ENCODE data around the gene VPS33B.
A peak's percentile ranks its signal among the peaks of the same experiment; 100 is the strongest.

Gene VPS33B

GRCh38 chr15:91065505-91065904 lies 43.1 kb upstream of the VPS33B start:
- TF ChIP-seq CTCF (IDR thresholded peaks at IDR 0.05; ENCODE audit: control insufficient read depth, insufficient read depth, low read depth, low read length, missing control alignments): no peak
- DNase-seq (ENCODE audit: low read depth): no peak
- no peak overlapping the region for H3K4me3 ChIP-seq (ENCODE audit: control insufficient read depth, low read depth, low read length)

DNA sequence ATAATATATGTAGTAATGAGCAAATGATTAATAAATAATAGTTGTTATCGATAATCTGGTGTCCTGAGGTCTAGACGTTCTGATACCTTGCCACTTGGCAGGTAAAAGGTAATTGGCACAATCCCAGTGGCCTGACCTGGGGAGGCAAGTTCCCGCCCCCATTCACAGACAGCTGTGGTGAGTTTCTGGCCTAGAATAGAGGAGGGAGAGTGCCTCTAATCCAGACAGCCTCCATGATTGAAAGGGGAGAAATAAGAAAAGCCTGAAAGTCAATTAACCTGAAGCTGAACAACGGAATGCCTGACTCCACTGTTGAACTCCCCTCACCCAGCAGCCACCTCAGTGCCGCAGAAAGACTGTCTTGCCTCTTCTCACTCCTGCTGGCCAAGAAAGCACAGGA lies 39.6 kb upstream of the VPS33B start:
- no peak for TF ChIP-seq CTCF (IDR thresholded peaks at IDR 0.05; ENCODE audit: control insufficient read depth, insufficient read depth, low read depth, low read length, missing control alignments)
- H3K4me3 ChIP-seq (ENCODE audit: control insufficient read depth, low read depth, low read length): no peak overlapping the region
- DNase-seq (ENCODE audit: low read depth): no peak

- DNase-seq (ENCODE audit: low read depth): no peak
- TF ChIP-seq CTCF (IDR thresholded peaks at IDR 0.05; ENCODE audit: control insufficient read depth, insufficient read depth, low read depth, low read length, missing control alignments): no peak
- no peak overlapping the region for H3K4me3 ChIP-seq (ENCODE audit: control insufficient read depth, low read depth, low read length)
These were observed 38.8 kb upstream of the VPS33B start for GRCh38 chr15:91061230-91061629.

GRCh38 chr15:91055548-91056331 lies 33.3 kb upstream of the VPS33B start:
- peak; percentile 25 for DNase-seq (ENCODE audit: low read depth)

DNA sequence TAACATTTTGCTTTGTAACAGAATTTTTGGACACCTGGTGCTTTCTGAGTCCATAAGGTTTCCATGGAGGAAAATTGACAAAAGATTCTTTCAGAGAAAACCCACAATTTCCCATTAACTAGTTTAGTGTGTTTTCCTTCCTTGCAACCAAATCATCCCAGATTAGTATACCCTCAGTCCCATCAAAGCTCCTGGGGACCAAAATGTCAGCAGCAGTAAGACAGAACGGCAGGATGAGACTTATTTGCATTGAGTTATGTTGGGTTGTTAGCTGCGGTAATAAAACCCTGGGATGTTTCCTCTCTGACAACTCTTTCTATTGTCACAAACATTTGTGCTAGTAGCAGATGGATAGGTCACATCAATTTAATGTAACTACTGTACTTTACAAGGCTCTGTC lies 32.4 kb upstream of the VPS33B start:
- no peak for TF ChIP-seq CTCF (IDR thresholded peaks at IDR 0.05; ENCODE audit: control insufficient read depth, insufficient read depth, low read depth, low read length, missing control alignments)
- no peak for DNase-seq (ENCODE audit: low read depth)
- H3K4me3 ChIP-seq (ENCODE audit: control insufficient read depth, low read depth, low read length): no peak overlapping the region

More at GRCh38 chr15:91055548-91056331, 33.3 kb upstream of the VPS33B start:
- H3K4me3 ChIP-seq (ENCODE audit: control insufficient read depth, low read depth, low read length): no peak overlapping the region
- peak; percentile 88 for TF ChIP-seq CTCF (IDR thresholded peaks at IDR 0.05; ENCODE audit: control insufficient read depth, insufficient read depth, low read depth, low read length, missing control alignments)

GRCh38 chr15:91051248-91051647 lies 28.9 kb upstream of the VPS33B start:
- no peak for TF ChIP-seq CTCF (IDR thresholded peaks at IDR 0.05; ENCODE audit: control insufficient read depth, insufficient read depth, low read depth, low read length, missing control alignments)
- DNase-seq (ENCODE audit: low read depth): no peak
- no peak overlapping the region for H3K4me3 ChIP-seq (ENCODE audit: control insufficient read depth, low read depth, low read length)

Data from AG09309 (cell line).